ENCODE results near the gene KIF26B.

GRCh38 chr1:245205396-245205795 lies 50.6 kb downstream of the KIF26B start:
- TF ChIP-seq POLR2A (IDR thresholded peaks at IDR 0.05; ENCODE audit: low read depth, low read length) (no peak), TAF1 (IDR thresholded peaks at IDR 0.05; ENCODE audit: low read depth, low read length) (no peak)
